Measurements from ENCODE around the gene C20orf173. TPM values are rescaled to one million over a fixed set of nuclear protein-coding genes. Genes with fewer than 3 reads are reported as not detected.
A peak's percentile ranks its signal among the peaks of the same experiment; 100 is the strongest.

The C20orf173 gene
- total RNA-seq, 3 donors from 2014 or later: not detected

DNA sequence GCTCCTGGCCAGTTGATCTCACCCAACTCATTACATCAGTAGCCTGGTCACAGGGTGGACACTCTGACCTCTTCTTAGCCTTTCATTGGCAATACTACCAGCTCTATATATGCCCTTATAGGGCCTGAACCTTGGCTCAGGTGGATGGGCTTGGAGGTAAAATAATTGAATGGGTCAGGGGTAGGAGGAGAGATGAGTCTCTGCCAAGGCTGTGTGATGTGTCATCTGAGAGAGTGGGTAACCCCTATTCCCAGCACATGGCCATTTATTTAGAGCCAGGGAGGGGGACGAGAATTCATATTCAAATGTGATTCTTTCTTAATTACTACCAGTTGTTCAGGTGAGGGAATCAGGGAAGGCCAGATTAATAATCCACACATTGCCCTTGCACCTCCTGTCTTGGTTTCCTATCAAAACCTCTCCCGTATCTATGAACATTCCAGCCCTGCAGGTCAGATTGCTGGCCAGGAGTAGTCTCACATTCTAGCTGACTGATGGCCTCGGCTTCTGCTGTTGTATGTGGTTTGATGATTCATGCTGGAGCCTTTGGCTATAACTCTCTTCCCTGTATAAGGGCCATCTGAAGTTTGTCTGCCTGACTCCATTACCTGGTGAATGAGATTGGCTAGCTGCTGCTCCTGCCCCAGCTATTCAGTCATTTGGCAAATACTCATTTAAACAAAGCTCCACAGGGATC is 13.4 kb downstream of the C20orf173 start:
- Histone ChIP-seq H3K27ac (no peak overlapping the region), H3K4me3 (no peak overlapping the region), H3K36me3 (no peaks in the 10 kb centered on the region), H3K4me1 (no peaks in the 10 kb centered on the region), H3K9me3 (no peaks in the 10 kb centered on the region), H3K27me3 (no peaks in the 10 kb centered on the region)
- DNase-seq (ENCODE audit: low spot score in 2 of 2): peak in 1 of 2 donors; percentile 18
- intact Hi-C loops (cut with DNase I; ENCODE audit: low total_unique reads): no loop called here
- TF ChIP-seq POLR2A (IDR thresholded peaks at IDR 0.05) (no peak), POLR2AphosphoS5 (IDR thresholded peaks at IDR 0.05) (no peak)
- TF ChIP-seq, protein P1, sequence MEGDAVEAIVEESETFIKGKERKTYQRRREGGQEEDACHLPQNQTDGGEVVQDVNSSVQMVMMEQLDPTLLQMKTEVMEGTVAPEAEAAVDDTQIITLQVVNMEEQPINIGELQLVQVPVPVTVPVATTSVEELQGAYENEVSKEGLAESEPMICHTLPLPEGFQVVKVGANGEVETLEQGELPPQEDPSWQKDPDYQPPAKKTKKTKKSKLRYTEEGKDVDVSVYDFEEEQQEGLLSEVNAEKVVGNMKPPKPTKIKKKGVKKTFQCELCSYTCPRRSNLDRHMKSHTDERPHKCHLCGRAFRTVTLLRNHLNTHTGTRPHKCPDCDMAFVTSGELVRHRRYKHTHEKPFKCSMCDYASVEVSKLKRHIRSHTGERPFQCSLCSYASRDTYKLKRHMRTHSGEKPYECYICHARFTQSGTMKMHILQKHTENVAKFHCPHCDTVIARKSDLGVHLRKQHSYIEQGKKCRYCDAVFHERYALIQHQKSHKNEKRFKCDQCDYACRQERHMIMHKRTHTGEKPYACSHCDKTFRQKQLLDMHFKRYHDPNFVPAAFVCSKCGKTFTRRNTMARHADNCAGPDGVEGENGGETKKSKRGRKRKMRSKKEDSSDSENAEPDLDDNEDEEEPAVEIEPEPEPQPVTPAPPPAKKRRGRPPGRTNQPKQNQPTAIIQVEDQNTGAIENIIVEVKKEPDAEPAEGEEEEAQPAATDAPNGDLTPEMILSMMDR (IDR thresholded peaks at IDR 0.05): no peak

GRCh38 chr20:35515341-35515740 is 14.1 kb downstream of the C20orf173 start:
- Histone ChIP-seq H3K9me3 (no peaks in the 10 kb centered on the region), H3K4me3 (no peak overlapping the region), H3K27me3 (no peaks in the 10 kb centered on the region), H3K4me1 (no peaks in the 10 kb centered on the region), H3K36me3 (no peaks in the 10 kb centered on the region), H3K27ac (no peak overlapping the region)
- TF ChIP-seq, protein P1 (IDR thresholded peaks at IDR 0.05): no peak
- TF ChIP-seq POLR2AphosphoS5 (IDR thresholded peaks at IDR 0.05) (no peak), POLR2A (IDR thresholded peaks at IDR 0.05) (no peak)
- intact Hi-C loops (cut with DNase I; ENCODE audit: low total_unique reads): no loop called here
- DNase-seq (ENCODE audit: low spot score in 2 of 2): no peak

- TF ChIP-seq POLR2A (IDR thresholded peaks at IDR 0.05): no peak
- TF ChIP-seq, protein P1 (IDR thresholded peaks at IDR 0.05): no peak
- no peak for TF ChIP-seq POLR2AphosphoS5 (IDR thresholded peaks at IDR 0.05)
- Histone ChIP-seq H3K9me3 (no peaks in the 10 kb centered on the region), H3K4me1 (no peaks in the 10 kb centered on the region), H3K36me3 (no peaks in the 10 kb centered on the region), H3K4me3 (no peak overlapping the region), H3K27ac (no peak overlapping the region), H3K27me3 (no peaks in the 10 kb centered on the region)
- intact Hi-C loops (cut with DNase I; ENCODE audit: low total_unique reads): no loop called here
- DNase-seq (ENCODE audit: low spot score in 2 of 2): no peak
Observed at GRCh38 chr20:35514371-35514932, 15.0 kb downstream of the C20orf173 start.

GRCh38 chr20:35511814-35512420 is 17.5 kb downstream of the C20orf173 start:
- Histone ChIP-seq H3K27me3 (no peaks in the 10 kb centered on the region), H3K9me3 (no peaks in the 10 kb centered on the region), H3K4me3 (no peak overlapping the region), H3K36me3 (no peaks in the 10 kb centered on the region), H3K27ac (no peak overlapping the region), H3K4me1 (no peaks in the 10 kb centered on the region)
- TF ChIP-seq, protein P1 (IDR thresholded peaks at IDR 0.05): peak in 2 of 3 donors; percentile 38 to 51
- TF ChIP-seq POLR2AphosphoS5 (IDR thresholded peaks at IDR 0.05) (no peak), POLR2A (IDR thresholded peaks at IDR 0.05) (no peak)
- intact Hi-C loops (cut with DNase I; ENCODE audit: low total_unique reads): no loop called here
- no peak for DNase-seq (ENCODE audit: low spot score in 2 of 2)

Measured in breast epithelium (tissue), 4 donors.